NCI-H1048 (cell line): Measurements from ENCODE around the gene SNX30.
"Not testable (repeated sequence)": the region's sequence is repeated elsewhere in the genome, so short reads cannot be mapped to it uniquely, and the experiment has no call there.

Source experiments
- DNase-seq: peaks from one replicate; lab custom pipeline; 2025; lab: John Stamatoyannopoulos, UW

Gene SNX30, protein sequence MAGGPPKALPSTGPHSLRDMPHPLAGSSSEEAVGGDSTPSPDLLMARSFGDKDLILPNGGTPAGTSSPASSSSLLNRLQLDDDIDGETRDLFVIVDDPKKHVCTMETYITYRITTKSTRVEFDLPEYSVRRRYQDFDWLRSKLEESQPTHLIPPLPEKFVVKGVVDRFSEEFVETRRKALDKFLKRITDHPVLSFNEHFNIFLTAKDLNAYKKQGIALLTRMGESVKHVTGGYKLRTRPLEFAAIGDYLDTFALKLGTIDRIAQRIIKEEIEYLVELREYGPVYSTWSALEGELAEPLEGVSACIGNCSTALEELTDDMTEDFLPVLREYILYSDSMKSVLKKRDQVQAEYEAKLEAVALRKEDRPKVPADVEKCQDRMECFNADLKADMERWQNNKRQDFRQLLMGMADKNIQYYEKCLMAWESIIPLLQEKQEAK

GRCh38 chr9:112750016-112750763 is at the start of gene SNX30:
Gene SNX30, plus strand, starts transcription at chr9:112750760. Its CDS starts 242 bp downstream, at chr9:112751002.
- DNase-seq: peak; percentile 79

- no peak for DNase-seq
Measured at GRCh38 chr9:112703304-112703703, 47.3 kb upstream of the SNX30 start.

- DNase-seq: peak; percentile 25
Measured at GRCh38 chr9:112705768-112706427, 44.7 kb upstream of the SNX30 start.

DNA sequence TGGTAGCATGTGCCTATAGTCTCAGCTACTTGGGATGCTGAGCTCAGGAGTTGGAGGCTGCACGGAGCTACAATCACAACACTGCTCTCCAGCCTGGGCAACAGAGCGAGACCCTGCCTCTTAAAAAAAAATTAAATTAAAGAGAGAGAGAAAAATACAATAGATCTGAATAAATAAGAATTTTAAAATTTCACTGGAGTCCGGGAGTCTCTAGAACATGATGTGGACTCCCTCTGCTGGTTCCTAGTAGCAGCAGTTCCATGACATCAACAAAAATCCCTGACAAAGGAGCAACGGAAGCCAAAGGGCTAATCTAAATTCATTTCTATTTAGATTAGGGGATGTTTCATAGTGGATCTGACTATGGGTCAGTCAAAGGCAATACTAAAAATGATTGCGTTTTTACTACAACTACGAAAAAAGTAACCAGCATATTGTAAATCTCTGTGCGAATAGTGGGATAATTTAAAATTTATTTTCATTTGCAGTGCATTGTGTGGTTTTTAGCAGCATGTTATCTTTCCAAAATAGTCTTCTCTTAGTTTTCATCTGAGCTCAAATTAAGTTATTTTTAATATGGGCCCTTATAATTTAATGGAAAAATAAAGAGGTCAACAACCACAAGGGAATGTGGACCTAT is 39.4 kb upstream of the SNX30 start:
- DNase-seq: no peak

DNA sequence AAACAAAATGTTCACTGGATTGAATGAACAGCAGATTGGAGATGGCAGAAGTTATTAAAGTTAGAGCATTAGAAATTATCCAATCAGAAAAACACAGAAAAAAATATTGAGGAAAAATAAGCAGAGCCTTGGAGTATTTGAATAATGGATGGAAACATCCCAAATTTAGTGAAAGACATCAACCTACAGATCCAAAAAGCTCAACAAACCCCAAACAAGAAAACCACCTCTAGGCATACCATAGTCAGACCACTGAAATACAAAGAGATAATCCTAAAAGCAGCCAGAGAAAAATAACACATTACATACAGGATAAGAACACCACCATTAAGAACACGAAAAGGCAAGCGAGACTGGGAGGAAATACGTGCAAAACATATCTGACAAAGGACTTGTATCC is 37.9 kb upstream of the SNX30 start:
- no peak for DNase-seq

DNA sequence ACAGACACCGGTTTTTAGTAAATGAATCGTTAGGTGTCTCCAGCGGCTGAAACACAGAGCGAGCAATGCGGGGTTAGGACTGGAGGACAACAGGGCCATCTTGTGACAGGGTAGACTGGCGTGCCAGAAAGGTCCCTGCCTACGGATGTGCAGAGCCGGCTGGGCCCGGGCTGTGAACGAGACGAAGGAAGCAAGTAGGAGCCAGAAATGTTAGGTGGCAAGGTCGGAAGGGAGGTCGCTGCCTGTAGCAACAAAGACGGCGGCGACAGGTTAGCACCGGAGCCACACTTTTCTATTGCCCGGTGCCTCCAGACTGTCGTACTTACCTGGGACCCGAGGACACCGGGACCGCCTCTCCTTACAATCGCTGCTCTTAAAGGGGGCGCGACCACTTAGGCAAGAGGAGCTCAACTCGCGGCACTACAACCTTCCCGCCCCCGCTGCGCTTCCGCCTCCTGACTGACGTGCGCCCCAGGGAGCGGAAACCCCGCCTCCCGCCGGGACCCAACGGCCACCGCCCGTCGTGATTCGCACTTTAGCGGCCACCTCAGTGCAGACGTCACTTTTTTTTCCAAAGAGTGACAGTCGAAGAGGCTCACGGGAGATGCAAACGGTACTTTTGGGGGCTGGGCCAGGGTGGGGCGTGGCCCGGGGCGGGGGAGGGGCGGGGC is 32.8 kb upstream of the SNX30 start, which contains the start of gene INIP:
Gene INIP, minus strand, starts transcription at position 457 of the 671 bp plus-strand sequence. CDS start 1,632 bp downstream, outside the sequence.
- DNase-seq: peak; percentile 91

GRCh38 chr9:112719241-112719691 is 31.3 kb upstream of the SNX30 start:
- no peak for DNase-seq

- no peak for DNase-seq
Measured at GRCh38 chr9:112719696-112720095, 30.9 kb upstream of the SNX30 start.

GRCh38 chr9:112720113-112720780 is 30.3 kb upstream of the SNX30 start:
- DNase-seq: no peak

DNA sequence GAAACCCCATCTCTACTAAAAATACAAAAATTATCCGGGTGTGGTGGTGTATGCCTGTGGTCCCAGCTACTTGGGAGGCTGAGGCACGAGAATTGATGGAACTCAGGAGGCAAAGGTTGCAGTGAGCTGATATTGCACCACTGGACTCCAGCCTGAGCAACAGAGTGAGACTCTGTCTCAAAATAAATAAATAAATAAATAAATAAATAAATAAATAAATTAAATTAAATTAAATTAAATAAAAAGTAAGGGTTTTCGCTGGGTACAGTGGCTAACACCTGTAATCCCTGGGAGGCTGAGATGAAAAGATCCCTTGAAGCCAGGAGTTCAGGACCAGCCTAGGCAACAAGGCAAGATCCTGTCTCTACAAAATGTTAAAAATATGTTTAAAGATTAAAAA is 27.8 kb upstream of the SNX30 start:
- DNase-seq: not testable (repeated sequence)

GRCh38 chr9:112725961-112726360 is 24.6 kb upstream of the SNX30 start:
- DNase-seq: no peak

- no peak for DNase-seq
Measured at GRCh38 chr9:112726428-112726827, 24.1 kb upstream of the SNX30 start.

DNA sequence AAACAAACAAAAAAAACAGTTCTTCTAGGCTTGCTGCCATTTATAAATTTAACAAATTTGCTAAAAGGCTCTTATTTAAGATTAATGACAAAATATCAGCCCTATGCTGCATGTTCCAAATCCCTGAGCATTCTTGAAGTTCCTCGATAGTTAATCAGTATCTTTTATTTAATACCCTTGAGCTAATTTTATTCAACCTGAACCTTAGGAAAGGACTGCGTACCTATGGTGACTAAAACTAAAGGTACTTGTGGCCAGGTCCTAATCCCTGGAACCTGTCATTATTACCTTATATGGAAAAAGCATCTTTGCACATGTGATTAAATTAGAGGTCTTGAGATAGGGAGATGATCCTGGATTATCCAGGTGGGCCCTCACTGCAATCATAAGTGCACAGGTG is 22.2 kb upstream of the SNX30 start:
- DNase-seq: no peak

GRCh38 chr9:112731971-112732370 is 18.6 kb upstream of the SNX30 start:
- no peak for DNase-seq

DNA sequence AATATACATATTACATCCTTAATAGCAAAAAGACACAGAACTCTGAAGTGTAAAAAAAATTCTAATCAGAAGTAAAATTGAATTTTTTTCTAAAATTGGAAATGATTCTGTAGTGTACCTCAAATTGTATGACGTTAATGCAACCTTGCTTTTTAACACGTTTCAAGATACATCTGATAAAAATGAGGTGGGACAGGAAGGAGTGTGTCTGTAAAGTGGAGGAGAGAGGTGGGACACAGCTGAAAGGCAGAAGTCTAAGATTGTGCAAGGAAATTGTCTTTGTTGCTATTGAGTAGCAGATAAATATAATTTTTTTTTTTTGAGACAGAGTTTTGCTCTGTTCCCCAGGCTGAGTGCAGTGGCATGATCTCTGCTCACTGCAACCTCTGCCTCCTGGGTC is 15.7 kb upstream of the SNX30 start:
- DNase-seq: no peak

DNA sequence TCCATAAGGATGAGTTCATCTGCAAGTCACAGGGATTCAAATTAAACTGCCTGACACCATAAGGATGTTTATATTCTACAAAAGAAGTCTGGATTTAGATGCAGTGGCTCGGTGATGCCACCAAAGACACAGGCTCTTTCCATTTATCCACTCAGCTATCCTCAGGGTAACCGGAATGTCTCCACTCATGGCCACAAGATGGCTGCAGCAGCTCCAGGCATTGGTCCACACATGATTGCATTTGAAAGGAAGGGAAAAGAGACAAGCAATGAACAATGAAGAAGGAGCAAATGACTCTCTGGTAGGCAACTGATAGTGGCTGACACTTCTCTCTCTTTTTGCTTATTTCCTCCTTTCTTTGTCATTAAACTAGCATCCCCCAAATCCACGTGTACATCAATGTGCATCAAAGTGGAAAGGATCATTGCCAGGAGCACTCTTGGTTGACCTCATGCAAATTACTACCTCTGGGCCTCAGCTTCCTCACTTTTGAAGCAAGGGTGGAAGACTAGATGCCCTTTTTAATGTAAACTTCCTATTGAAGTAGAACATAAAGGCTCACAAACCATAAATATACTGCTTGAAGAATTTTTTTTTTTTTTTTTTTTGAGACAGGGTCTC is 7.2 kb upstream of the SNX30 start:
- DNase-seq: no peak

DNA sequence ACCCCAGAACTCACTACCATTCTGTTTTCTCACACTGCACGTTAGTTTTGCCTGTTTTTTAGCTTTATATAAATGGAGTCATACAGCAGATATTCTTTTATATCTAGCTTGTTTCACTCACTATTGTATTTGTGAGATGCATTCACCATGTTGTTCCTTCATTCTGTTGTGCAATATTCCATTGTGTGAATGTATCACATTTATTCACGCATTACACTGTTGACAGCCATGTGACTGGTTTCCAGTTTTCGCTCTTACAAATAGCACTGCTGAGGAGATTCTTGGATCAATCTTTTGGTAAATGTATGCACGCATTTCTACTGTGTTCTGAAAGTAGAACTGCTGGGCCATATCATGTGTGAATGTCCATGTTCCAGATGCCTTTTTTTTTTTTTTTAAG is 6.4 kb upstream of the SNX30 start:
- DNase-seq: no peak

- DNase-seq: no peak
Measured at GRCh38 chr9:112747094-112747493, 3.5 kb upstream of the SNX30 start.

- no peak for DNase-seq
Measured at GRCh38 chr9:112750764-112751055, 150 bp downstream of the SNX30 start.

- no peak for DNase-seq
Measured at GRCh38 chr9:112751056-112751795, 666 bp downstream of the SNX30 start.
